ENCODE data around the gene MTMR4.
A peak's percentile ranks its signal among the peaks of the same experiment; 100 is the strongest.
"Not testable (repeated sequence)": the region's sequence is repeated elsewhere in the genome, so short reads cannot be mapped to it uniquely, and the experiment has no call there.

Gene MTMR4

GRCh38 chr17:58487589-58488427, 26.6 kb downstream of the MTMR4 start, which contains the start of gene HSF5:
HSF5 (minus strand) TSS chr17:58488408; CDS start chr17:58488274, 134 bp downstream.
- in situ Hi-C loops (cut with HindIII; ENCODE audit: low sequenced_read_pairs), result no loop called here
- no peak within 1 kb of the TSS for H3K4me3 ChIP-seq (ENCODE audit: low read depth, low read length)
- peak; percentile 20 for TF ChIP-seq CTCF (IDR thresholded peaks at IDR 0.05; ENCODE audit: low read depth, low read length)
- peak; percentile 2 for DNase-seq (ENCODE audit: low read depth, low spot score)

GRCh38 chr17:58484600-58484999, 29.8 kb downstream of the MTMR4 start:
- TF ChIP-seq CTCF (IDR thresholded peaks at IDR 0.05; ENCODE audit: low read depth, low read length), result no peak
- in situ Hi-C loops (cut with HindIII; ENCODE audit: low sequenced_read_pairs), result no loop called here

GRCh38 chr17:58481798-58482197, 32.6 kb downstream of the MTMR4 start:
- in situ Hi-C loops (cut with HindIII; ENCODE audit: low sequenced_read_pairs); DNase-seq (ENCODE audit: low read depth, low spot score); H3K4me3 ChIP-seq (ENCODE audit: low read depth, low read length): not testable (repeated sequence)

More at GRCh38 chr17:58484600-58484999, 29.8 kb downstream of the MTMR4 start:
- H3K4me3 ChIP-seq (ENCODE audit: low read depth, low read length), result no peak overlapping the region
- DNase-seq (ENCODE audit: low read depth, low spot score), result no peak

- in situ Hi-C loops (cut with HindIII; ENCODE audit: low sequenced_read_pairs), result no loop called here
- H3K4me3 ChIP-seq (ENCODE audit: low read depth, low read length), result no peak overlapping the region
- TF ChIP-seq CTCF (IDR thresholded peaks at IDR 0.05; ENCODE audit: low read depth, low read length), result no peak
- DNase-seq (ENCODE audit: low read depth, low spot score), result no peak
Observed at GRCh38 chr17:58480090-58480489, 34.3 kb downstream of the MTMR4 start.

GRCh38 chr17:58476812-58477211, 37.6 kb downstream of the MTMR4 start:
- no peak overlapping the region for H3K4me3 ChIP-seq (ENCODE audit: low read depth, low read length)
- no peak for DNase-seq (ENCODE audit: low read depth, low spot score)
- in situ Hi-C loops (cut with HindIII; ENCODE audit: low sequenced_read_pairs), result no loop called here
- TF ChIP-seq CTCF (IDR thresholded peaks at IDR 0.05; ENCODE audit: low read depth, low read length), result no peak

- H3K4me3 ChIP-seq (ENCODE audit: low read depth, low read length), result no peak overlapping the region
- DNase-seq (ENCODE audit: low read depth, low spot score), result no peak
- TF ChIP-seq CTCF (IDR thresholded peaks at IDR 0.05; ENCODE audit: low read depth, low read length), result no peak
- in situ Hi-C loops (cut with HindIII; ENCODE audit: low sequenced_read_pairs), result no loop called here
Observed at GRCh38 chr17:58475985-58476384, 38.5 kb downstream of the MTMR4 start.

- no peak overlapping the region for H3K4me3 ChIP-seq (ENCODE audit: low read depth, low read length)
- TF ChIP-seq CTCF (IDR thresholded peaks at IDR 0.05; ENCODE audit: low read depth, low read length), result no peak
- no peak for DNase-seq (ENCODE audit: low read depth, low spot score)
- in situ Hi-C loops (cut with HindIII; ENCODE audit: low sequenced_read_pairs), result no loop called here
Observed at GRCh38 chr17:58470356-58470755, 44.1 kb downstream of the MTMR4 start.
